ENCODE data around the gene KLHL2. TPM values are rescaled to one million over a fixed set of nuclear protein-coding genes. Genes with fewer than 3 reads are reported as not detected.
"Not testable (repeated sequence)": the region's sequence is repeated elsewhere in the genome, so short reads cannot be mapped to it uniquely, and the experiment has no call there.

Gene KLHL2, protein sequence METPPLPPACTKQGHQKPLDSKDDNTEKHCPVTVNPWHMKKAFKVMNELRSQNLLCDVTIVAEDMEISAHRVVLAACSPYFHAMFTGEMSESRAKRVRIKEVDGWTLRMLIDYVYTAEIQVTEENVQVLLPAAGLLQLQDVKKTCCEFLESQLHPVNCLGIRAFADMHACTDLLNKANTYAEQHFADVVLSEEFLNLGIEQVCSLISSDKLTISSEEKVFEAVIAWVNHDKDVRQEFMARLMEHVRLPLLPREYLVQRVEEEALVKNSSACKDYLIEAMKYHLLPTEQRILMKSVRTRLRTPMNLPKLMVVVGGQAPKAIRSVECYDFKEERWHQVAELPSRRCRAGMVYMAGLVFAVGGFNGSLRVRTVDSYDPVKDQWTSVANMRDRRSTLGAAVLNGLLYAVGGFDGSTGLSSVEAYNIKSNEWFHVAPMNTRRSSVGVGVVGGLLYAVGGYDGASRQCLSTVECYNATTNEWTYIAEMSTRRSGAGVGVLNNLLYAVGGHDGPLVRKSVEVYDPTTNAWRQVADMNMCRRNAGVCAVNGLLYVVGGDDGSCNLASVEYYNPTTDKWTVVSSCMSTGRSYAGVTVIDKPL
- total RNA-seq, result 10 to 100 TPM; 23.1 to 42.6 (median 32.4) TPM

DNA sequence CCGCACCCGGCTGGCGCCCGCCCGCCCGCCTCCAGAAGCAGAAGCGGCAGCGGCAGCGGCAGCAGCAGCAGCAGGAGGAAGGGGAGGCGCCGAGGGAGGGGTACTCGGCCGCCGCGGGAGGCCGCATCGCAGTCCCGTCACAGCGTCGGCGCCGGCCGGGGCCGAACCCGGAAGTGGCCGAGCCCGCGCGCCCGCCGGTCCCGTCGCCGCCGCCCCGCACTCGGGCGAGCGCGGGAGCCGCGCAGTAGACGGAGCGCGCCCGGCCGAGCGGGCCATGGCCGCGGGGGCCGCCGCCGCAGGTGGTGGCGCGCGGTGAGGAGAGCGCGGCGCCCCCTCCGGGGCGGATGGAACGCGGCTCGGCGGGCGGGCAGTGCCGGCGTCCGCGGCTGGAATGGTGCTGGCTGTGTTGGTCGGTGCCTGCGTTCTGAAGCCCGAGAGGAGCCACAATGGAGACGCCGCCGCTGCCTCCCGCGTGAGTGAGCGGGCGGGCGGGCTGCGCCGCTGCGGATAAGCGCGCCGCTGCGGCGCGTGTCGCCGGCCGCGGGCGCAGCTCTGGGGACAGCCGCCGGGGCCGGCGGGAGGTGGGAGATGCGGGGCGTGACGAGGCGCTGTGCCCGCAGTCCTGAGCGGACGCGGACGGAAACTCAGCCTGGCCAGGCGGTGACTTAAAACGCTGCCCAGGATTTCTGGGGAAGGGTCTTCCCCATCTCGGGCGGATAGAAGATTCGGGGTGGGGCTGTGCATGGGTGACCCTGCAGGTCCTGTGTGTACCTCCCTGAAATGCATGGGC lies at the start of gene KLHL2:
Gene KLHL2, plus strand, starts transcription at position 131 of the 790 bp plus-strand sequence. Its CDS starts 316 bp downstream, at position 447.
- ATAC-seq (ENCODE audit: low FRiP score) (peak; percentile 92), DNase-seq (ENCODE audit: low spot score) (no peak)
- TF ChIP-seq, protein P1, sequence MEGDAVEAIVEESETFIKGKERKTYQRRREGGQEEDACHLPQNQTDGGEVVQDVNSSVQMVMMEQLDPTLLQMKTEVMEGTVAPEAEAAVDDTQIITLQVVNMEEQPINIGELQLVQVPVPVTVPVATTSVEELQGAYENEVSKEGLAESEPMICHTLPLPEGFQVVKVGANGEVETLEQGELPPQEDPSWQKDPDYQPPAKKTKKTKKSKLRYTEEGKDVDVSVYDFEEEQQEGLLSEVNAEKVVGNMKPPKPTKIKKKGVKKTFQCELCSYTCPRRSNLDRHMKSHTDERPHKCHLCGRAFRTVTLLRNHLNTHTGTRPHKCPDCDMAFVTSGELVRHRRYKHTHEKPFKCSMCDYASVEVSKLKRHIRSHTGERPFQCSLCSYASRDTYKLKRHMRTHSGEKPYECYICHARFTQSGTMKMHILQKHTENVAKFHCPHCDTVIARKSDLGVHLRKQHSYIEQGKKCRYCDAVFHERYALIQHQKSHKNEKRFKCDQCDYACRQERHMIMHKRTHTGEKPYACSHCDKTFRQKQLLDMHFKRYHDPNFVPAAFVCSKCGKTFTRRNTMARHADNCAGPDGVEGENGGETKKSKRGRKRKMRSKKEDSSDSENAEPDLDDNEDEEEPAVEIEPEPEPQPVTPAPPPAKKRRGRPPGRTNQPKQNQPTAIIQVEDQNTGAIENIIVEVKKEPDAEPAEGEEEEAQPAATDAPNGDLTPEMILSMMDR (IDR thresholded peaks at IDR 0.05), result no peak

DNA sequence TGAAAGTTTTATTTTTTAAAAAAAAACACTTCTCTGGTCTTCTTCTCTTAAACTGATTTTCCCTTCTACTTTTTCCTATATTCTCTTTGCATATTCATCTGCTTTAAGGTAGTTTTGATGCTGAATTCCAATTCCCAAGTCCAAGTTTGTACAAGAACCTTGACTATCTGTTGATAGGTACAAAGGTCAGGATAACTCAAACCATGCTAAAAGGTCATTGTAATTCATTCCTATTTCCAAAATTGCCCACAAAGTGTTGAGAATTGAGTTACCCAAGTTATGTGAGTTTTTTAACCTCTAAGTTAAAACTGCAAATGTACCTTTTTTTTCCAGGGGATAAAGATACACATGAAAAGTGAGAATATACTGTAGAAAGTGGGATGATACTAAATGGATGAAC lies 48.6 kb upstream of the KLHL2 start:
- ATAC-seq (ENCODE audit: low FRiP score), result no peak
- DNase-seq (ENCODE audit: low spot score), result no peak
- TF ChIP-seq, protein P1 (IDR thresholded peaks at IDR 0.05), result no peak

DNA sequence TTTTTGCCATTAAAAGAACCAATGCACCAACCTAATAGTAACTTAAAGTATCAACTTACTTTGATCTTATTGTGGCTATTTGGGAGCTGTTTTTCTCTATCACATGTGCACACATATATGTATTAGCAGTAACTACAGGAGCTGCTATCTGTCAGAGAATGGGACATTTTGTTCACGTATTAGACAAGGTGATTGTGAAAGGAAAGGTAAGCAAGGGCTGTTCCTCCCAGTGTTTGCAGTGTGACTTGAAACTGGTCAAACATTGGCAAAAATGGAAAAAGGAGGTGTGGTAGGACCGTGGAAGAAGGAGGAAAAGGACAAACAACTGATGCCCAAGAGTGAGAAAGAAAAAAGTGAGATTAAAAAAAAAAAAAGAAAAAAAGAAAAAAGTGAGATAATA lies 43.1 kb upstream of the KLHL2 start:
- DNase-seq (ENCODE audit: low spot score) (no peak), ATAC-seq (ENCODE audit: low FRiP score) (no peak)
- TF ChIP-seq, protein P1 (IDR thresholded peaks at IDR 0.05), result no peak

DNA sequence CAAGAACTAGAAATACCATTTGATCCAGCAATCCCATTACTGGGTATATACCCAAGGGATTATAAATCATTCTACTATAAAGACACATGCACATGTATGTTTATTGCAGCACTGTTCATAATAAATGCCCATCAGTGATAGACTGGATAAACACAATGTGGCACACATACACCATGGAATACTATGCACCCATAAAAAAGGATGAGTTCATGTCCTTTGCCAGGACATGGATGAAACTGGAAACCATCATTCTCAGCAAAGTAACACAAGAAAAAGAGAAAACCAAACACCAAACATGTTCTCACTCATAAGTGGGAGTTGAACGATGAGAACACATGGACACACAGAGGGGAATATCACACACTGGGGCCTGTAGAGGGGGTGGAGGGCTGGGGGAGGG lies 40.5 kb upstream of the KLHL2 start:
- DNase-seq (ENCODE audit: low spot score); ATAC-seq (ENCODE audit: low FRiP score): not testable (repeated sequence)

DNA sequence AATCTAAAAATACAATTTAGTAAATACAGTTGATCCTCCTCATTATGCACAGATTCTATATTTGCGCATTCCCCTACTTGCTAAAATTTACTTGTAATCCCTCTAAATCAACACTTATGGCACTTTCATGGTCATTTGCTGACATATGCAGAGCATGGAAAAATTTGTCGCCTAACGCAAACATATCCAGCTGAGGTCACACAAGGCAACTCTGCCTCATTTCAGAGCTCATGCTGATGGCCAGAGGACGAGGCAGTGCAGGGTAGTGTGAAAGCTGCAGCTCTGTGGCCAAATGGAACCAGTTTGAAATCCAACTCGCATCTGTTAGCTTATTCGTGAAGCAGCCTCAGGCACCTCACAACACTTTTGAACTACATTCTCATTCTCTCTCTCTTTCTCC lies 39.7 kb upstream of the KLHL2 start:
- DNase-seq (ENCODE audit: low spot score) (no peak), ATAC-seq (ENCODE audit: low FRiP score) (no peak)
- TF ChIP-seq, protein P1 (IDR thresholded peaks at IDR 0.05), result no peak

DNA sequence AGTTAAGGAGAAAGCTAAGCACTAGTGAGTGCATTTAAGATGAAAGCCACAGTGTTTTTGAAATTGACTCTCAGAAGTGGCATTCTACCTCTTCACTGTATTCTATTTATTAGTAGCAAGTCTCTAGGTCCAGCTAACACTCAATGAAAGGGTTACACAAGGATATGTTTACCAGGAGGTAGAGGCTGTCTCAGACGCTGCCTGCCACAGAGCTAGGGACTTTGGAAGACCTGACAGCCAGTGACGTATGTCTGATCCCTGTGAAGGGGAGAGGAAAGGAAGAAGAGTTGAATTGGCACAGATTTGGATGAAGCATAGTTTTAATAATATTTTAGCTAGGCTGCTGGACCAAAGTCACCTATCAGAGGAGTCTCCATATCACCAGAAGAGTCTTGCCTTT lies 36.5 kb upstream of the KLHL2 start:
- ATAC-seq (ENCODE audit: low FRiP score) (no peak), DNase-seq (ENCODE audit: low spot score) (no peak)
- TF ChIP-seq, protein P1 (IDR thresholded peaks at IDR 0.05), result no peak

DNA sequence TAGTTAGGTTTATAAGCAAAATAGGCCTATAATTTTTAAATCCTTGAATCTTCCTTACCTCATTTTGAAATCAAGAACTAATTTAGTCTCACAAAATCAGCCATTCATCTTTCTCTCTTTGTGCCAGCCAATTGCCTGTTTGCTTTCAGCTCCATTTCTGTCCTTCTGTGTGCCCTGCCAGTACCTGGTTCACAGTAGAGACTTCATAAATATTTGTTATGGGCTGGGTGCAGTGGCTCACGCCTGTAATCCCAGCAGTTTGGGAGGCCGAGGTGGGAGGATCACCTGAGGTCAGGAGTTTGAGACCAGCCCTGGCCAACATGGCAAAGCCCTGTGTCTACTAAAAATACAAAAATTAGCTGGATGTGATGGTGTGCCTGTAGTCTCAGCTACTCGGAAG lies 31.9 kb upstream of the KLHL2 start:
- ATAC-seq (ENCODE audit: low FRiP score); DNase-seq (ENCODE audit: low spot score): not testable (repeated sequence)
